CD4-positive, alpha-beta T cell treated with Interferon alpha-2 for 1 hour (primary cell): ENCODE data around the gene TOR4A.
"Not testable (repeated sequence)": the region's sequence is repeated elsewhere in the genome, so short reads cannot be mapped to it uniquely, and the experiment has no call there.

Source experiments
- DNase-seq, 2 donors: peaks; one replicate each; pipeline ENCODE4 v3.0.0-alpha.2; 2020 to 2022

Gene TOR4A

GRCh38 chr9:137253717-137254623, 23.6 kb upstream of the TOR4A start:
- no peak for DNase-seq

DNA sequence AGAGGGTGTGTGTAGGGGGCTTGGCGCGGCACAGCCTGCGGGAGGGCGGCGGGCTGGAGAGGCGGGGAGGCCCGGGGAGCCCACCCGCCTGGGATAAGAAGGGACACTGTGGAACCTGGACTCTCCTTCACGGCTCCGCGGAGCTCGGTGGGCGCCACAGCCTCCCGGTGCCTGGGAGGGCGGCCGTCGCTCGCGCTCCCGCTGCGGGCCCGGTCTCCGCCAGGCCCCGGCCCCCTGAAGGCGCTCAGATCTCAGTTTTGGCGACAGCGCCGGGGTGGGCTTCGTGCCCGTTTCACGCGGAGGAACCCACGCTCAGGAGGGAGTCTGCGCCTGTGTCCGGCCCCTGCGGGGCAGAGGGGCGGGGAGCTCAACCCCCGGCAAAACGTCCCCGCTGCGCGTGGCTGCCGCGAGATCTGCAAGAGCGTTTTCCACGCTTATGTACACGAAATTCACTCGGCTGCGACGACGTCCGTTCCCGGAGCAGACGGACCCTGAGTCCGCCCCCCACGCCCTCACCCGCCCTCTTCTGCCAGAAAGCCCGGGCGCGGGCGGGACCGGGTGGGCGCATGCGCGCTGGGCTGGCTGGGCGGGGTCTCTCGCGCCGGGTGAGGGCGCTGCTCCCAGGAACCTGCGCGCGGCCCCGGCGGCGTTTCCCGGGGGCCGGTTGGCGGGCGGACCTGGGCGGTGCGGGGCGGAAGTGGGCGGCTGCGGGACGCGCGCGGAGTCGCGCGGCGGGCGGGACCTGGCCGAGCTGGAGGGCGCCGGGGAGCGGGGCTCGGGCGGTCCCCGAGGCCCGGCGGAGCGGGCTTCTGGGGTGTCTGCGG, 22.7 kb upstream of the TOR4A start, which contains the start of gene NELFB:
TSS of gene NELFB (plus strand) at position 704 of the 824 bp plus-strand sequence.
- peak; percentile 91 to 96 for DNase-seq

- no peak for DNase-seq
Observed at GRCh38 chr9:137255448-137256114, 21.9 kb upstream of the TOR4A start.

DNA sequence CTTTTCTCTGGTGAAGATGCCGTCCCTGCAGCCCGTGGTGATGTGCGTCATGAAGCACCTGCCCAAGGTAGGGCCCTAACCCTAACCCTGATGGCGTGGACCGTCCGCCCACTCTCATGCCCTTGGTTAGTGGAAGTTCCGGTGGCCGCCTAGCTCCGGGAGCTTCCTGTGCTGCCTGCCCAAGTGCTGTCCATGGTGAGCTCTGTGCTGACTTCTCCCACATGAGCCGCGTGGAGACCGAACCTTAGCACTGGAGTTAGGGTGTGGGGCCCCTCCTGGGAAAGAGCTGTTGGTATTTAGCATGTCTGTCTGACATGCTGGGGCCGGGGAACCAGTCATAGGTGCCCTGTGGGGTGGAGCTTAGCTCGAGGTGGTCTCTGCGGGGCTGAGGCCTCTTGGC, 21.2 kb upstream of the TOR4A start:
- no peak for DNase-seq

DNA sequence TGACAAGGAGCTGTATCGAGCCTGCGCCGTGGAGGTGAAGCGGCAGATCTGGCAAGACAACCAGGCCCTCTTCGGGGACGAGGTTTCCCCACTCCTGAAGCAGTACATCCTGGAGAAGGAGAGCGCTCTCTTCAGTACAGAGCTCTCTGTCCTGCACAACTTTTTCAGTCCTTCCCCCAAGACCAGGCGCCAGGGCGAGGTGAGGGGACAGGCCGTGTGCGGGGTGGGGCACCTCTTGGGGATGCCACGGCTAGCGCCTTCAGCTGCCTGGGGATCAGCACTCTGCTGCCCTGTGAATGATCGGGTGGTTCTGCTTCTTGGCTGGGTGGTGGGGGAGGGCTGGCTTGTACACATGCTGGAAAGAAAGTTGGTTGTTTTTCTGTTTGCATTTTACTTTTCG, 20.7 kb upstream of the TOR4A start:
- DNase-seq: no peak

DNA sequence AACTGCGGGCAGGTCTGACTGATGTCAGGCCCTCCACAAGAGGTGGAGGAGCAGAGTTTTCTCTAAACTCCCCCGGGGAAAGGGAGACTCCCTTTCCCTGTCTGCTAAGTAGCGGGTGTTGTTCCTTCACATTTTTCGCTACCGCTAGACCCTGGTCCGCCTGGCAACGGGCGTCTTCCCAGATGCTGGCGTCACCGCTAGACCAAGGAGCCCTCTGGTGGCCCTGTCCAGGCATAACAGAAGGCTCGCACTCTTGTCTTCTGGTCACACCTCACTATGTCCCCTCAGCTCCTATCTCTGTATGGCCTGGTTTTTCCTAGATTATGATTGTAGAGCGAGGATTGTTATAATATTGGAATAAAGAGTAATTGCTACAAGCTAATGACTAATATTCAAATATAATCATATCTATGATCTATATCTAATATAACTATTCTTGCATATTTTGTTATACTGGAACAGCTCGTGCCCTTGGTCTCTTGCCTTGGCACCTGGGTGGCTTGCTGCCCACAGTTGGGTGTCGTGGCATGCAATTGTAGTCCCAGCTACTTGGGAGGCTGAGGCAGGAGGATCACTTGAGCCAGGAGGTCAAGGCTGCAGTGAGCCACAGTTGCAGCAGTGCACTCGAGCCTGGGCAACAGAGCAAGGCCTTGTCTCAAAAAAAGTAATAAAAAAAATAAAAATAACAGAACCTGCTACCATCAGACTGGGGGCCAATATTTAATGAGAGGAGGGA, 15.2 kb upstream of the TOR4A start:
- DNase-seq: not testable (repeated sequence)

DNA sequence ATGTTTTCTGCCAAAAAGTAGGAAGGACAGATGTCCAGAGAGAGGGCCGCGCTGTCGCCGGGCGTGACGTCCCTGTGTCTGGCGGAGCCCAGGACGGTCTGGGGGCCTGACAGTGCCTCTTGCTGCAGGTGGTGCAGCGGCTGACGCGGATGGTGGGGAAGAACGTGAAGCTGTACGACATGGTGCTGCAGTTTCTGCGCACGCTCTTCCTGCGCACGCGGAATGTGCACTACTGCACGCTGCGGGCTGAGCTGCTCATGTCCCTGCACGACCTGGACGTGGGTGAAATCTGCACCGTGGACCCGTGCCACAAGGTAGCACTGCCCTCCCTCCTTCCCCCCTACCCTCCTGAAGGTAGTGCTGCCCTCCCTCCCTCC, 14.6 kb upstream of the TOR4A start:
- no peak for DNase-seq

DNA sequence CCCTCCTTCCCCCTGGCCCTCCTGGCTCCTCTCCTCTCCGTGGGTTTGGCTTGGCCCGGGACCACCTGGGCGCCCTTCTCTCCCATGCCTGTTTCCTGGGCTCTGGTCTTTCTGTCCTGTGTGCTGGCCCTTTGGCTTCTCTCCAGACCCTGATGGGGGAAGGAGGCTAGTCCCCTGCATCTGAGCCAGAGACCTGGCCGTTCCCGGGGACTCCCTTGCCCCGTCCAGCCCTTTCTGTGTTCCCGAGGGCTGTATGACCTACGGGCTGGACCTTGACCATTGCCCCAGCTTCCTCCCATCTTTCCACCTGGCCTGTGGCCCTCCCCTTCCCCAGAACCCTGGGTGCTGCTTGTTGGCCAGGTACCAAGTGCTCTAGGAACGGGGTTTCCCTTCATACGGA, 14.0 kb upstream of the TOR4A start:
- no peak for DNase-seq

DNA sequence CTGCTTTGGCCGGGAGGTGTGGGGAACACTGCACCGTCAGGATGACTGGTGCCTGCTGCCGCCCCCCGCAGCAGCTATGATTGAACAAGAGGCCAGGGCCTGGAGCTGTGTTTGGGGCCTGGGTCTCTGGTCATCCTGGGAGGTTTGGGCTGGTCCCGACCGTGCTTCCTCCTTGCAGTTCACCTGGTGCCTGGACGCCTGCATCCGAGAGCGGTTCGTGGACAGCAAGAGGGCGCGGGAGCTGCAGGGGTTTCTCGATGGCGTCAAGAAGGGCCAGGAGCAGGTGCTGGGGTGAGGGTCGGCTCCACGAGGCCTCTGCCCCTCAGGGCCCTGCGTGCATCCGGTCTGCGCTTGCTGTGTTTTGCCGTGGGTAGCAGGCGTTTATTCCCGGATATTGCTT, 13.5 kb upstream of the TOR4A start:
- no peak for DNase-seq

DNA sequence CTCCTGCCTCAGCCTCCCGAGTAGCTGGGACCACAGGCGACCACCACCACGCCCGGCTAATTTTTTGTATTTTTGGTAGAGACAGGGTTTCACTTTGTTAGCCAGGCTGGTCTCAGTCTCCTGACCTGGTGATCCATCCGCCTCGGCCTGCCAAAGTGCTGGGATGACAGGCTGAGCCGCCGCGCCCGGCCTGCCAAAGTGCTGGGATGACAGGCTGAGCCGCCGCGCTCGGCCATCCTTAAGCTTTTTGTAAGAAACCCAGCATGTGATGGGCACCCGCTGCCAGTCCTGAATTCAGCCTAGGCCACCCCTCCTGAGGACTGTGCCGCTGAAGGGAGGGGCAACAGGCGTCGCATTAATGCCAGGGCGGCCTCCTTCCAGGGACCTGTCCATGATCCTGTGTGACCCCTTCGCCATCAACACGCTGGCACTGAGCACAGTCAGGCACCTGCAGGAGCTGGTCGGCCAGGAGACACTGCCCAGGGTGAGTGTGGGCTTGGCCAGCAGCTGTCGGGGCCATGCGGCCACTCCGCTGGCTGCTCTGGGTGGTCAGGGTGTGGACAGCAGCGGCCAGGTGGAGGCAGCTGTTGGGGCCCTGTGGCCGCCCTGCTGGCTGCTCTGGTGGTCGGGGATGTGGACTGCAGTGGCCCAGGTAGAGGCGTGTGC, 11.9 kb upstream of the TOR4A start:
- no peak for DNase-seq

DNA sequence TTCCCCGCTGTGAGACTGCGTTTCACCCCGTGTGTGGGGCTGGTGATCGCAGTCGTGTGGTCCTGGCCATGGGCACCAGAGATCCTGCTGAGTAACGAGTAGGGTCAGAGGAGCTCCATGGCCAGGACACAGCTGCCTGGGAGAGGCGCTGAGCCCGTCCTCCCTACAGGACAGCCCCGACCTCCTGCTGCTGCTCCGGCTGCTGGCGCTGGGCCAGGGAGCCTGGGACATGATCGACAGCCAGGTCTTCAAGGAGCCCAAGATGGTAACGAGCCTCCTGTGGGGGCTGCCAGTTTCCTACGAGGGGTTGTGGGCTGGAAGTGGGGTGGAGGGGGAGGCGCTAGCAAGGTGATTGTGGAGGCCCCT, 11.4 kb upstream of the TOR4A start:
- no peak for DNase-seq

- no peak for DNase-seq
Observed at GRCh38 chr9:137266585-137267453, 10.7 kb upstream of the TOR4A start.

GRCh38 chr9:137267933-137268355, 9.6 kb upstream of the TOR4A start:
- DNase-seq: no peak

DNA sequence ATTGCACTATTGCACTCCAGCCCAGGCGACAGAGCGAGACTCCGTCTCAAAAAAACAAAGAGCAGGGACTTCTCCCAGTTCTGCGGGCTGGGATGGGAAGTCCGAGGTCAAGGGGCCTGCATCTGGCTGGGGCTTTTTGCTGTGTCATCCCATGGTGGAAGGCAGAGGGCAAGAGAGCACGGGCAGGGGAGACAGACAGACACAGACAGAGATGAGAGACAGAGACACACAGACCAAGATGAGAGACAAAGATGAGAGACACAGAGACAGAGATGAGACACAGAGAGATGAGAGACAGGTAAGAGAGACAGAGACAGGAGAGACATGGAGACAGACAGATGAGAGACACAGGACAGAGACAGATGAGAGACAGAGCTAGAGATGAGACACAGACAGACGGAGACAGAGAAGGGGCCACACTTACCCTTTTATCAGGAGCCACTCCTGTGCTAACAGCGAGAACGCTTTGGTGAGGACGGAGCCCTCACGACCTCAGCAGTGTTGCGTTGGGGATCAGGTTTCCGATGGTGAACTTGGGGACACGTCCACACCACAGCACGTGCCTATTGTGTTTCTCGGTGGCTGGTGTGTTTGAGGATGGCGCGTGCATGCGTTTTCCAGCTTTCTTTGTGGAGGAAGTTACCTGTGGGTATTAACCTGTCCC, 8.9 kb upstream of the TOR4A start:
- DNase-seq: no peak

DNA sequence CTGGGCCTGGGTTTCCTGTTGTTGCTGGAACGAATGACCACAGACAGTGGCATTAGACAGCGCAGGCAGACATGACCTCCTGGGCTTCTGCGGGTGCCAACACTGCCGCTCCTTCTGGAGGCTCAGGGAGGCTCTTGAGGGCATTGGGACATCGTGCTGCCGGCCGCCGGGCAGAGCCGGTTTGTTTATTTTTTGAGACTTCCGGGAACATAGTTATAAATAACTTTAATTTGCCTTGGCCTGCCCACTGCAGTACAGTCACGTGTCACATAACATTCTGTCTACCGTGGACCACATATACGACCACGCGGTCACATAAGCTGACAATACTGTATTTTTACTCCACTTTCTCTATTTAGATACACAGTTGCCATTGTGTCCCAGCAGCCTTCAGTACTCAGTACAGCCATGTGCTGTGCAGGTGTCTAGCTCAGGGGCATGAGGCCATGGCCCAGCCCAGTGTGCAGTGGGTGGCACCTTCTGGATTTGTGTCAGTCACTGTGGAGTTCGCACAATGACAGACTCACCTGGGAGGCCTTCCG, 8.2 kb upstream of the TOR4A start:
- DNase-seq: no peak

GRCh38 chr9:137270929-137271695, 6.4 kb upstream of the TOR4A start:
- peak in 1 of 2 donors; percentile 24 for DNase-seq

DNA sequence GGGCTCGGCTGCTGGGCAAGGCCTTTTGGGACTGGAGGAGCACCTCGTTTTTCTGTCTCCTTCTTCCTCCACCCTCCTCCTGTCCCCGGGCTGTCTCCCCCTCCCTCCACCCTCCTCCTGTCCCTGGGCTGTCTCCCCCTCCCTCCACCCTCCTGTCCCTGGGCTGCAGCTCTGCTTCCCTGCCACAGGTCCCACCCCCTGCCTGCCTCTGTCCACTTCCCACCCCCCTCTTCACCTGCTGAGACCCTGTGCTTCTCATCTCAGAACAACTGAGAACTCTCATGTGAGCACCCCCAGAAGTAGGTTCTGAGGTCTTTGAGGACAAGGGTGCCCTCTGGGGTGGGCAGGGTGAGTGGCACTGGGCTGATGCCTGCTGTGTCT, 5.8 kb upstream of the TOR4A start:
- no peak for DNase-seq

- DNase-seq: no peak
Observed at GRCh38 chr9:137272241-137273094, 5.1 kb upstream of the TOR4A start.
